Stimulated activated CD4-positive, alpha-beta T cell treated with anti-CD3 and anti-CD28 coated beads, TNF-alpha, amount 100 ng/mL, for 24 hours (primary cell): ENCODE measurements around the gene PDIA6.

Experiments
- DNase-seq, 3 experiments: peaks; one replicate each; pipeline ENCODE4 v3.0.0-alpha.2; 2020; ENCODE audit warnings: low read depth in 3 of 3

Gene PDIA6, protein sequence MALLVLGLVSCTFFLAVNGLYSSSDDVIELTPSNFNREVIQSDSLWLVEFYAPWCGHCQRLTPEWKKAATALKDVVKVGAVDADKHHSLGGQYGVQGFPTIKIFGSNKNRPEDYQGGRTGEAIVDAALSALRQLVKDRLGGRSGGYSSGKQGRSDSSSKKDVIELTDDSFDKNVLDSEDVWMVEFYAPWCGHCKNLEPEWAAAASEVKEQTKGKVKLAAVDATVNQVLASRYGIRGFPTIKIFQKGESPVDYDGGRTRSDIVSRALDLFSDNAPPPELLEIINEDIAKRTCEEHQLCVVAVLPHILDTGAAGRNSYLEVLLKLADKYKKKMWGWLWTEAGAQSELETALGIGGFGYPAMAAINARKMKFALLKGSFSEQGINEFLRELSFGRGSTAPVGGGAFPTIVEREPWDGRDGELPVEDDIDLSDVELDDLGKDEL

DNA sequence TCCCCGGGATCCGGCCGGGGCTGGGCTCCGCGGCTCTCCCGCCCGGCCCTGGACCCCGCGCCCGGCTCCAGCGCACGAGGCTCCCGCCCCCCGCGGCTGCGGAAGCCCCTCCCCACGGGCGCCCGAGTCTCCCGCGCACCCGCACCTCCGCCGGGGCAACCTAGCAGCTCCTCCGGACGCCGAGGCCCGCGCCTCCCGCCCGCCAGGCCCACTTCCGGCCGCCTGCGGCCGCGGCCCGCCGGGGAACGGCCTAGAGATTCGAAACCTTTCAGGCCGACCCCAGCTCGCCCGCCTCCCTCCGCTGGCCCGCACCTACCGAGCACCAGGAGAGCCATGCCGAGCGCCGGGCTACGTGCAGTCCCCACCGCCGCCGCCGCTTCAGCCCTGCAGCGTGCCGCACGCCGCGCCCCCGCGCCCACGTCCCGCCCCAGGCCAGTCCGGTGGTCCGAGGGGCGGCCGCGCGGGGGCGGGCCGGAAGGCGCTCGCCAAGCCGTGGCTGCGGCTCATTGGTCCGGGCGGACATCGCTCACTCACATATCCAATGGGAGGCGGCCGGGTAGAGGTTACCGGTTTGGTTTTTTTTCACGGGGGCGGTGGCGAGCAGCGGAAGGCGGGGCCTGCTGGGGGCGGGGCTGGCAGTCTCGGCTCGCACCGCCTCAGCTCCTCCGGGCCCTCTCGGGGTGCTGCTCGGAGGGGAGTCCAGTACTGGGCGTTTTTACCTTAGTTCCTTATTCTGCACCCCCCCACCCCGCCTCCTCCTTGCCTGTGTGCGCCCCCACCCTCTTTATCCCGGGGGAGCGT lies at the start of gene PDIA6:
Gene PDIA6 (minus strand): TSS at position 424 of the 801 bp plus-strand sequence. CDS start 89 bp downstream, at position 335.
- peak; percentile 83 to 94 (median 91) for DNase-seq

DNA sequence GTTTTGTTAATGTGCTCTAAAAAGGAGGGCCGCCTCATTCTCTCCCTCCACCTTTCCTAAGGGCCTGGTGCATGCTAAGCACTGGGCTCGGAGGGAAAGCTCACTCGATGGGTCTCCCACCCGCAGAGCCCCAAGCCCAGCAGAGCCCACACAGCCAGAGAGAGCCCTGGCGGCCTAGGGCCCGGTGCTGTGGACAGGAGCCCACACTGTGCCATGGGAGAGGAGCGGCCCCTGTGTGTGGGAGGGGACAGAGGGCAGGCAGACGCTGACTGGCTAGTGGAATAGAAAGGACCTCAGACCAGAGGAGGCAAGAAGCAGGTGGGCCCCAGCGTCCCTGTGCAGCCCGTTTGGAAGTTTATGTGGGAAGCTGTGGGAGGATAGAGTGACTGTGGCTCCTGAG lies 49.7 kb upstream of the PDIA6 start:
- DNase-seq: no peak

DNA sequence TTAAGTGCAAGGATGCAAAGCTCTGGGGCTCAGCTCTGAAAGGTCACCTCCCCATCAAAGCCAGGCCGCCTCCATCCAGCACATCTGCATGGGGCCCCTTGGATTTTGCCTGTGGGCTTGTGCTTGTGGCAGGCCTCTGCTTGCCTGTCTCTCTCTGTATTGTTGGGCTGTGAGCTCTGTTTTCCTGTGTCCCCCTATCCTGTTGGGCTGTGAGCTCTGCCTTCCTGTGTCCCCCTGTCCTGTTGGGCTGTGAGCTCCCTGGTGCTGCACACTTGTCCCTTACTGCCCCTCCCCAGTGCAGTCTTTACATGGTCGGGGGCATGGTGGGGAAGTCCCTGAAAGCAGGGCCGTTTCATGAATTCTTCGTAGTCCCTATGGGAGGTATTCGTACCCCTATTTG lies 49.2 kb upstream of the PDIA6 start:
- no peak for DNase-seq

DNA sequence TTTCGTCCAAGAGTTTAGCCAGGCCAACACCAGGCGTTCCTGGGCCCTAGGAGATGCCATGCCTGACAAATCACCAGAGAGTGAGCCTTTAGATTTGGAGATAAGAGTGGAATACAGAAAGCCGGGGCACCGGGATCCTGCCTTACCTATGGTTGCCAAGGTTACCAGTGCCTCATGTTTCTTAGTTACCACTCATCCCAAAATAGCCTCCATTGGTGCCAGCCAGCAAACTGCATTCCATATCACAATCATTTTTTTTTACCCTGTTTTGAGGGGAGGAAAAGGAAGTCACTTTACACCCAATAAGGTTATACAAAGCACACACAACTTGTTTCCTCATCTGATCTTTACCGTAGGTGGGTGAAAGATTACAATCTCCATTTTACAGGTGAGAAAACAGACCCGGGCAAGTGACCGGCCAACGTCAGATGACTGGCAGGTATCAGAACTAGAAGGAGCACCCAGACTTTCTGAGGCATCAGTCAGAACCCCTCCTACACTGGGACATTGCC lies 48.3 kb upstream of the PDIA6 start:
- DNase-seq: no peak

DNA sequence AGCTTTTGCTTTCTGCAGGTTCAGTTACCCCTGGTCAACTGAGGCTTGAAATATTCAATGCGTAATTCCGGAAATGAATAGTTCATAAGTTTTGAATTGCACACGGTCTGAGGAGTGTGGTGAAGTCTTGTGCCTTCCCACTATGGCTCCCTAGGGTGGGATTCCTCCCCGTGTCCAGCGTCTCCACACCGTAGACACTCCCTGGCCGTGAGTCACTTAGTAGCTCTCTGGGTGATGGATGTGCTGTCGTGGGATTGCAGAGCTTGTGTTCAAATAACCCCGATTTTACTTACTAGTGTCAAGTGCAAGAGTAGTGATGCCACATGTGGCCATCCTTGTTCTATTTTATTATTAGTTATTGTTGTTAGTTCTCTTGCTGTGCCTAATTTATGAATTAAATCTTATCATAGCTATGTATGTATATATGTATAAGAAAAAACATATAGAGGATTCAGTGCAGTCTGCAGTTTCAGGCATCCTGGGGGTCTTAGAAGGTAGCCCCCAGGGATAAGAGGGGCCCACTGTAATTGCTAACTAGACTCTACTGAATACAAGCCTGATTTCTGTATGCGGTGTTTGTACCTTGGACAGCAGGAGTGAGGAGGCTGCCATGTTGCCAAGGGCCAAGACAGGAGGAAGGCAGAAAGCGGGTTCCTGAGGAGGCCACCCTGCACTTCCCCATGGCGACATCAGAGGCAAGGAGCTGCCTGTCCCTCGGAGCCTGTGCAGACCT lies 47.7 kb upstream of the PDIA6 start:
- DNase-seq: no peak

DNA sequence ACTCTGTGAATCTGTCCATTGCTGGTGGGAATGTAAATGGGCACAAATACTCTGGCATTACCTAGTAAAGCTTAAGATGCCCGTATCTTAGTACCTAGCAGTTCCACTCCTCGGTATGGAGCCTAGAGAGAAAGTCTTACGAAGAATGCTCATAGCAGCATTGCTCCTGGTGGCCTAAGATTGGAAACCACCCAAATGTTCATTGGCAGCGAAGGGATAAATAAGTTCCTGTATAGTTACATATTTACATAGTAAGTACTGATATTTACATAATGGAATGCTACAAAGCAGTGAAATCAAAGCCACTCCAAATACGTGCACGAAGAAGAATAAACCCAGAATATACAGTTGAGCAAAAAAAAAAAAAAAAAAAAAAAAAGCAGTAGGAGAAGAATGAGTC lies 46.7 kb upstream of the PDIA6 start:
- DNase-seq: no peak

DNA sequence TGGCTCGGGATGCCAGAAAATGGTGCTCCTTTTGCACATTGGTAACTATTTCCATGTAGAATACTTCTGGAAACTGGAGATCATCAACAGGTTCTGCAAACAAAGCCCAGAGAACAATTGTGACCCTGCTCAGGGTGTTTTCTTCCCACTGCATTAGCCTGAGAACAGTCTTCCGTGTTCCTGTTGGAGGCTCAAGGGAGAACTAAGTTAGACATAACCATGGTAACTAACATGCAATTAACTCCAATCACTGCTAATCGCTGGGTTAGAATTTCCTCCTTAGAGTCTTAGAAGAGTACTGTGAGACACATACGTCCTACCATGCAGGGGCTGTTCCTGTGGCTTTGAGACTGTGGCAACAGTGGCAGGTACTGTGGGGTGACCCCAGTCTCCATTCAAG lies 36.0 kb upstream of the PDIA6 start:
- no peak for DNase-seq

DNA sequence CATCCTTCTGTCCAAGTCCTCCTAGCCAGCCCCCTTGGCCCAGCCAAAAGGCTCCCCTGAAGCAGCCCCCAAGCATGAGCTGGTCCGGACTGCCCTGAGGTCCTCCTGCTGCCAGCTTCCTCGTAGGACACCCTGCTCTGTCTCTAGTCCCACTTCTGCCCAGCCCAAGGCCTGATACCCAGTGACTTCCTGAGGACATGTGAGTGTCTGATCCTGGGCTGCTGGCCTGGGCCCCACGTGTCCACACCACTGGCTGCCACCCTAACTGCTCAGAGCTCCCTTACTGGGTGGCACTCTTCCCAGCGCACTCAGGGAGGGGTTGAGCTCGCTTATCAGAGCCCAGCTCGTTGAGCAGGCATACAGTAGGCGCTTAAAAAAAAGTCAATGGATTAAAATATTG lies 34.4 kb upstream of the PDIA6 start:
- DNase-seq: no peak

DNA sequence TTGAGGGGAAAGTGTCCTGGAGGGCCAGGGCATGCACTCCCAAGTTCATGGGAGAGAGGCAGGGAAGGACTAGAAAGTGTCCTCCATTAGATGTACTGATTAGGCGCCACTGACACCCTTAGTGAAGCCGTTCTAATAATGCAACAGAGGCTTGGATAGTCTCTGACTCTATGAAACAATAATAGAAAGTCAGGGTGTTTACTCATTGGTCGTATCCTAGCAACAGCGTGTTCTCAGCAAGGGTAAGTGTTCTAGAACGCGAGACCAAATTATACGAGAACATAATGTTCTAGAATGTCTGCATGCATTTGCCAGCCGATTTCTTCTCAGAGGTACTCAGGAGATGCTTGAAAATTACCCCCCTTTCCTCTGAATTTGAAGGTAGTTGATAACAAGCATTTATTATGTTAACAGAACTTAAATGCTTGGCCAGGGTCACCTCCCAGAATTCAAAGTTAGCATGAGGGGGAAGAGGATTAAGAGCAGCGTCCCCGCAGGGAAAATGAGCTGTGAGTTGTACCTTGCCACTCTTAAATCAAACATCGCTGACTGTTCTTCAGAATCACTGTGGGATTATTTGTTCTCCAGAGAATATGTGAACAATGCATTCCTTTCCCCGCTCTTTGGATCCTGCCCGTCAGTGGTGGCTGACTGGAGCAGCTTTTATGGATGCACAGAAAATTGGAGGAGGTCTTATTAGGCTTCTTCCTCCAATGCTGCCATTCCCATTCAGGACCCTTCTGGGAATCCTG lies 33.7 kb upstream of the PDIA6 start:
- no peak for DNase-seq

DNA sequence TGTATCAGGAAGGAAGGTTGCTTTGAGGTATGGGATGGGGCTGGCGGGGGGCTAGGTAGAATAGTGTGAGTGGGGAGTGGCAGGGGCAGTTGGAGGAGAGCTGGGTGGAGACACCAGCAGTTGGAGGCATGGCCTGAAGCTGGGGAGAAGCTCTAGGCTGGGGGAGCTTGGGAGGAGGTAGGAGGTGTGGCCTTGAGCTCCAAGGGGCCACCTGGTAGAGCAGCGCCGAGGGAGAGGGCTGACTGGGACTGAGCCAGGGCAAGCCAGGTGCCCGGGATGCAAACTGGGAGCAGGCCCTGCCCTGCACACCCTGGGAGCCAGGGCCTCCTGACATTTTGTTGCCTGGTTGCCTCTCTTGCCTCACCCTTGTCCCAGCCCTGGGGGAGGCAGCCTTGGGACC lies 33.1 kb upstream of the PDIA6 start:
- no peak for DNase-seq

DNA sequence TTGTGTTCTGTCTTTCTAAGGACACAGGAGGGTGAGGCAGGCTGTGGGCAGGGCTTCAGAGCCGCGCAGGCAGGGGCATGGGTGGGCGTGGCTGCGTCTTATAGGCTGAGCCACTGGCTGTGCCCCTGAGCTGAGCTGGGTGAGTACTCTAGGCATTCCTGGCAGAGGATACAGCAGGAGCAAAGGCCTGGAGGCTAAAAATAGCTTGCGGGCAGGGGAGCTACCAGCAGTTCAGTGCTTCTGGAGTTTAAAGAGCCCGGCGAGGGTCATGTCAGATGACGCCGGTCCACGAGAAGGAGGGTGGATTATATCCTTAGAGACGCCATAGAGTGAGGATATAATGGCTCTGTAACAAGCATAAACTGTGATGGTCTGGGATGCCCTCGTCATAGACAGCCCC lies 31.5 kb upstream of the PDIA6 start:
- no peak for DNase-seq

DNA sequence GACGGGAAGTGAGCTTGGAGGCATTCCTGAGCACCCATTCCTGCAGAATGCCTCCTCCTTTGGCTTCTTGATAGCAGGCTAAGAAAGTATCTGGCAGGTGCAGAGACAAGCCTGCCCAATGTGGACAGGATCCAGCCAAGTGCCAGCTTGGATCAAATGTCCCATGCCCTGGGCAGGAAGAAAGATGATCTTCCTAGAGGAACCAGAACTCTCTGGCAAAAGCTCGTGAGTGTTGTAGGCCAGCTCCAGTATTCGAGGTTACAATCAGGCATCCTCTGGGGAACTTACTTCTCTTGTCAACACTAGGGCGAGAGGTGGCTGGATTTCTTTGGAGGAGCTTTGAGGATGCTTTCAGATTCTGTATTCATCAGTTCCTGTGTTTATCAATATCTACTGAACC lies 29.9 kb upstream of the PDIA6 start:
- DNase-seq: no peak

DNA sequence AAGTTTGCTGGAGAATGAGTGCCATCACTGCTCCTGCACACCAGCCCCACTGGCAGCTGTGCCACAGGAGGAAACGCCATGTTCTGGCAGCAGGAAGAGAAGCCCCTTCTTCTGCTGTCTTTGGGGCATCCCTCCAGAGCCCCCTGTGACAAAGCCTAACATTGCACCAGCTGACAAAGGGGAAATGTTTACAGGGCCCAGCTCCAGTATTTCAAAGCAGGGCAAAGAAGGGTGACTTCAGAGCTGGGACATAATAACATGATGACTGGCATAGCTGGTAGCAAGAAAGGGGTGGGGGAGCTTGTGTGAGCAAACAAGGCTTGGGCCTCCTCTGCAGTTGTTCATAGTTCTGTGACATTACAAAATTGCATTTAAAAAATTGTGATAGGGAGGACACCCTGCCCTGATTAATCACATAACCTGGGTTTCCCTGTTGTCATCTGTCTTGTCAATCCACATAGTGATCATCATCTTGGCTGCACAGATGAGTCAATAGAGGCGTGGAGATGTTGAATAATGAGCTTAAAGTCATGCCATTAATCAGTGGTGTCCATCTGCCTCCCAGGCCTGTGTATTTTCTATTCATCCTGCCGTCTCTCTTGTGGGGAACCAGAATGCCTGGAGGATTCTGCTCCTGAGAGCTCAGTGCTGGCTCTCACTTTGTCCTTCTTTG lies 29.1 kb upstream of the PDIA6 start:
- DNase-seq: no peak

DNA sequence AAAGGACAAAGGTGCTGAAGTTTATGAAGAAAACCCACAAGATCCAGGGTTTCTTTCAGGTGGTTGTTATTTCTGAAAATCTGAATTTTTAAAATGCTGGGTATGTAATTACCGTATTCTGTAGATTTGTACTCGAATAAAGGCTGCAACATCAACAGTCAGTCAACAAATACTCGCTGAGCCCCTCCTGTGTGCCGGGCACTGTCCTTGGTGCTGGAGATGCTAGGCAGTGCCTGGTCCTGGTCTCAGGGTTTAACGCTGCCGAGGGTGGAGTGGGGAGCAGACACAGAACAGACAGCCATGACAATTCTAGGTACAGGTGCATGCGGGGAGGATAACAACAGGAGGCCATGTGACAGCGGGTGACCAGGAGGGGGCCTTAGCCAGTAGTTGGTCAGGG lies 27.2 kb upstream of the PDIA6 start:
- DNase-seq: no peak

DNA sequence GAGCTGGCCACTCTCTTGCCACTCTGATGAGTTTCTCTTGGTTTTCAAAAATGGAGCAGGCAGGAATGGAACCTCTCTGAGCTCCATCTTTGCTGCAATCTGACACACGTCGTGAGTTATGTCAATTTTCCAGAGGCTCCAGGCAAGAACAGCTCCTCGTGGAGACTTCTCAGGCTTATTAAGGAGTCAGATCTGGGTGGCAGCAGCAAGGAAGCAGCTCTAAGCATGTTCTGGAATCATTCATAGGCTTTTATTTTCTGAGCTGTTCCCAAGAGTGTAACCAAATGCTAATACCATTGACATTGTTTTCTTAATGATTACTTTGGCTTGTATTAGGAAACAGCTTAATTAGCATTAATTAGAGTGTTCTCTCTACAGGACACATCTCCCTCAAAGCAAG lies 26.1 kb upstream of the PDIA6 start:
- no peak for DNase-seq

DNA sequence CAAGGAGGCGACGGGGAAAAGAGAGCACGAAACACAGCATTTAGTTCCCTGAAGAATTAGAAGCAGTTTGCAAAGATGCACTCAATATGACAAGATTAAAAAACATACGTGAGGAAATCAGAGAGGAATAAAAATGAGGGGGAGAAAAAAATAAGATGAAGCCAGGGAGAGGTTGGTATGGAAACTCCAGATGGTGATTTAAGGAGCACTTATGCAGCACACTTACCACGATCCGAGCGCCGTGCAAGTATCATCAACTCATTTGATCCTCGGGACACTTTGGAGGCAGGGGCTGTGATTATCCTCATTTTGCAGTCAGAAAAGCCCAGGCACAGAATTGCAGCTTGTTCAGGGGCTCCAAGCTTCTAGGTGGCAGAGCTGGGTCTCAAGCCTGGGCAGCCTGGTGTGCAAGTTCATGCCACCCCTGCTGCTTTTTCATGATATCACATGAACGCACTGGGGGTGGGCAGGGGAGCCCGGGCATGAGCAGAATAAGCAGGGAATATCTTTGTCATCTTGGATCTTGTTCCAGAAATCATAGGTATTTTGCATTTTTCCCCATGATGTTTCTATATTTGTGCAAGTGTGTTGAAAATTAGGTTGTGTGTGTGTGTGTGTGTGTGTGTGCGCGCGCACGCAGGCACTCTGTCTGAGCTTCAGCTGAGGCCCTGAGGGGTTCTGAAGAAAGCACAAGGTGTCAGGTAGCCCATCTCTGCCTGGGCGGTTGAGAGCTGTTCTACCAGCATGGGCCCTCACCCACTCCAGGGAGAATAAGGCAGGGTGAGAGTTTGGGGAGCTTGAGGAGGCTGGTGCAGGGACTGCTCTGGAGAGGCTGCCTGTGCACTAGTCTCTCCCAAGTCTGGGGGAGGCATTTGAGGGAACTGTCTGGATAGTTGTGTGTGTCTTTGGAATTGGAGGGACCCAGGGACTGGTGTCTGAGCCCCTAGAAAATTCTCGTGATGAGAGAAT lies 25.0 kb upstream of the PDIA6 start:
- DNase-seq: no peak

DNA sequence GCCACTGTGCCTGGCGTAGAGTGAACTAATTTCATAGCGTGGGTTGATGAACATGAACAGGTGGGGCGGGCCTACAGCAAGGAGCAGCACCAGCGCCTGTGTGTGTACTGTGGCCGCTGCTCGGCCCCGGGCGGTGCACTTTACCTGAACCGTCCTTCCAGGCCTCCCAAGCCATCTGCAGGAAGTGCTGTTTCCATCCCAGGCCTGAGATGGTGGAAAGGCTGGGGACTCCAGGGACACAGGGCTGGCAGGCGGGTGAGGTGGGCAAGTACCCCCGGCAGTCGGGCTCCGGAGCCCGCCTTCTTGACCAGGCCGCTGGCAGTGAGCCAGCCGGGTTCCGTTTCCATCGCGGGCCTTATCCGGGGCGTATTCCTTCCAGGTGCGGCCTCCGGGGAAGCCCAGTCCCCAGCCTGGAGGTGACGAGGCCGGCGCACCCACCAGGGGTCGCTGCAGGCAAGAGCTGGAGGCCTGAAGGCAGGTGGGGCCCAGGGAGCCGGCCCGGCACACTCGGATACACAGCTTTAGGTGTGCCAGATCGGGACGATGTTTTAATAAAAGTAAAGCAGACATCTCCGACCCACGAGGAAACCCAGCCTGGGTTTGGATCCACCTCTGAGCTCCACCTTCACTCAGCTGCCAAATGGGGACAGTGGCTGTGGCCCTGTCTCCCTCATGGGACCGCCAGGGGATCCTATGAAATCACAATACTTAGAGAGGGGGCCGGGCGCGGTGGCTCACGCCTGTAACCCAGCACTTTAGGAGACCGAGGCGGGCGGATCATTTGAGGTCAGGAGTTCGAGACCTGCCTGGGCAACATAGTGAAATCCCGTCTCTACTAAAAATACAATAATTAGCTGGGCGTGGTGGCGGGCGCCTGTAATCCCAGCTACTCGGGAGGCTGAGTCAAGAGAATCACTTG lies 22.7 kb upstream of the PDIA6 start:
- peak; percentile 55 to 81 (median 63) for DNase-seq

DNA sequence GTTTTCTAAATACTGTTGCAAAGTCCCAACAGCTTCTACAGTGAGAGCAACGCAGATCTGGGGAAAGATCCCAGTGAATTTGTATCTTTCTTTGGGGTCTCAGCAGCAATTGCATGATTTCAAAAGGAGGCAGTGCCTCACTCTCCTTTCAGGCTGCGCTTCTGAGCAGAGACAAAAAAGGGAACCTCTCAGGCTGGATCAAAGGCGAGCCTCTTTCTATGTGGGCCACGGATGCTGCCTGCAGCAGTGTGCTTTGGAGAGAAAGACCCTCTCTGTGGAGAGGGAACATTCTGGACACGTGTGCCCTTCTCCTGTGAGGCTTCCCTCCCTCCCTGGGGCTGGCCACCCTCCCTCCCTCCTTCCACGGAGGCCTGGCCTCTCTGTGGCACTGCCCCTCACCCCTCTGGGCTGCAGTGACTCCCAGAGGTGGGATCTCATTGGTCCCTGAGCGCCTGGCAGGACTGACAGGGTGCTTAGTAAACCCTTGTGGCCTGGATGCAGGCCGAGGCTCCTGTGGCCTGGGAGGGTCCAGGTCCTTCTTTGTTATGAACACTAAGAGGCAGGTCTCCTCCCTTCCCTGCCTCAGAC lies 21.6 kb upstream of the PDIA6 start:
- DNase-seq: no peak
